GM12892 (cell line): ENCODE results near the gene SLC24A3.

Experiments used
- POLR2A ChIP-seq: IDR thresholded peaks from 2 replicates; pipeline ENCODE4 v1.6.1; 2011; ENCODE audit warnings: low read depth, low read length, control low read depth
- POLR2AphosphoS5 ChIP-seq: IDR thresholded peaks from 2 replicates; pipeline ENCODE4 v1.6.1; 2011; ENCODE audit warnings: low read depth, low read length, control low read depth

- TF ChIP-seq POLR2A = no peak
- TF ChIP-seq POLR2AphosphoS5 = no peak
Observed at GRCh38 chr20:19211661-19212468, 577 bp upstream of the SLC24A3 start.
